Sigmoid colon (tissue), 4 donors: ENCODE measurements around the gene DPM1.

Experiments used
- POLR2A ChIP-seq, 2 donors: fragments of 450-650 bp; IDR thresholded peaks; one replicate each; pipeline ENCODE4 v1.6.1; 2016; ENCODE audit warnings: antibody characterized with exemption in 2 of 2, mild to moderate bottlenecking in 2 of 2, moderate library complexity in 2 of 2
- POLR2AphosphoS5 ChIP-seq, 4 donors: sonication (generic); formaldehyde crosslinking; IDR thresholded peaks; one replicate each; pipeline ENCODE4 v1.6.1; 2017; ENCODE audit warnings: antibody characterized with exemption in 4 of 4
- TF ChIP-seq, protein P1 (sequence below), 4 experiments: fragments of 450-650 bp in 3 of 4; fragments of 200-600 bp in 1 of 4; IDR thresholded peaks; one replicate each; pipeline ENCODE4 v1.5.1; 2016 to 2019; ENCODE audit warnings: antibody characterized with exemption in 4 of 4, mild to moderate bottlenecking in 3 of 4, moderate library complexity in 2 of 4

DNA sequence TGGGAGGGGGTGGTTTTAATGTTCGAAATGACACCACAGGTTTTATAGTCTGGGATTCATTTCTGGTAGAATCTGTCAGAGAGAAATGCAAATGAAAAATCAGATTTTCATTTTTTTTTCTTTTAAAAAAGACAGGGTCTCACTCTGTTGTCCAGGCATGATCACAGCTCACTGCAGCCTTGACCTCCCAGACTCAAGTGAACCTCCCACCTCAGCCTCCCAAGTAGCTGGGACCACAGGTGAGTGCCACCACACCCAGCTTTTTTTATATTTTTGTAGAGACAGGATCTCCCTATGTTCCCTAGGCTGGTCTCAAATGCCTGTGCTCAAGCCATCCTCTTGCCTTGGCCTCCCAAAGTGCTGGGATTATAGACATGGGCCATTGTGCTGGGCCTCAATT, 24.7 kb downstream of the DPM1 start:
- TF ChIP-seq, protein P1, sequence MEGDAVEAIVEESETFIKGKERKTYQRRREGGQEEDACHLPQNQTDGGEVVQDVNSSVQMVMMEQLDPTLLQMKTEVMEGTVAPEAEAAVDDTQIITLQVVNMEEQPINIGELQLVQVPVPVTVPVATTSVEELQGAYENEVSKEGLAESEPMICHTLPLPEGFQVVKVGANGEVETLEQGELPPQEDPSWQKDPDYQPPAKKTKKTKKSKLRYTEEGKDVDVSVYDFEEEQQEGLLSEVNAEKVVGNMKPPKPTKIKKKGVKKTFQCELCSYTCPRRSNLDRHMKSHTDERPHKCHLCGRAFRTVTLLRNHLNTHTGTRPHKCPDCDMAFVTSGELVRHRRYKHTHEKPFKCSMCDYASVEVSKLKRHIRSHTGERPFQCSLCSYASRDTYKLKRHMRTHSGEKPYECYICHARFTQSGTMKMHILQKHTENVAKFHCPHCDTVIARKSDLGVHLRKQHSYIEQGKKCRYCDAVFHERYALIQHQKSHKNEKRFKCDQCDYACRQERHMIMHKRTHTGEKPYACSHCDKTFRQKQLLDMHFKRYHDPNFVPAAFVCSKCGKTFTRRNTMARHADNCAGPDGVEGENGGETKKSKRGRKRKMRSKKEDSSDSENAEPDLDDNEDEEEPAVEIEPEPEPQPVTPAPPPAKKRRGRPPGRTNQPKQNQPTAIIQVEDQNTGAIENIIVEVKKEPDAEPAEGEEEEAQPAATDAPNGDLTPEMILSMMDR (IDR thresholded peaks at IDR 0.05), result no peak
- TF ChIP-seq POLR2A (IDR thresholded peaks at IDR 0.05) (no peak), POLR2AphosphoS5 (IDR thresholded peaks at IDR 0.05) (no peak)
